H1 (cell line): ENCODE results near the gene RNGTT. TPM values are rescaled to one million over a fixed set of nuclear protein-coding genes. Genes with fewer than 3 reads are reported as not detected.

Experiments
- CTCF ChIA-PET: fragments of 300-600 bp; sonication (Branson Sonifier 250); formaldehyde crosslinking; loops from one replicate; lab custom pipeline; 2021; ENCODE audit not compliant: partially characterized antibody; lab: Charles Lee
- POLR2A ChIA-PET: fragments of 300-600 bp; sonication (Branson Sonifier 250); formaldehyde crosslinking; loops from one replicate; lab custom pipeline; 2021; ENCODE audit warnings: inconsistent platforms; ENCODE audit not compliant: partially characterized antibody; lab: Charles Lee
- DNase-seq, 2 experiments: peaks; one replicate each; pipeline versions ENCODE4 v3.0.0 to v3.0.0-alpha.2; 2010 to 2022; ENCODE audit warnings: low spot score in 2 of 2, low read depth in 1 of 2, mixed read lengths in 1 of 2
- FAIRE-seq: peaks from 2 replicates; lab custom pipeline; 2011; peaks lifted over from hg19 to GRCh38; lab: Jason Lieb, UNC
- H2AFZ ChIP-seq: 2 replicates; pipeline ENCODE4 v1.8.1; 2012; ENCODE audit warnings: low read length, inconsistent platforms
- H2AK5ac ChIP-seq: 2 replicates; pipeline ENCODE4 v1.6.1; 2013; ENCODE audit warnings: low read depth, low read length
- H2BK120ac ChIP-seq: replicated peaks from 2 replicates; pipeline ENCODE3; 2013; ENCODE audit warnings: low read depth, low read length, inconsistent platforms
- H2BK12ac ChIP-seq: 2 replicates; pipeline ENCODE4 v1.6.1; 2013; ENCODE audit warnings: low read depth, low read length
- H2BK15ac ChIP-seq: 2 replicates; pipeline ENCODE4 v1.6.1; 2013; ENCODE audit warnings: low read length
- H2BK20ac ChIP-seq: 2 replicates; pipeline ENCODE4 v1.6.1; 2013; ENCODE audit warnings: low read length
- H2BK5ac ChIP-seq: 2 replicates; pipeline ENCODE4 v1.6.1; 2013; ENCODE audit warnings: low read depth, low read length
- H3K14ac ChIP-seq: 2 replicates; pipeline ENCODE4 v1.6.1; 2013; ENCODE audit warnings: inconsistent platforms; ENCODE audit not compliant: insufficient read length
- H3K18ac ChIP-seq: 2 replicates; pipeline ENCODE4 v1.6.1; 2013; ENCODE audit warnings: low read length; ENCODE audit errors: extremely low read depth
- H3K23ac ChIP-seq: 2 replicates; pipeline ENCODE4 v1.6.1; 2013; ENCODE audit warnings: inconsistent platforms; ENCODE audit not compliant: insufficient read length
- H3K23me2 ChIP-seq: 2 replicates; pipeline ENCODE4 v1.6.1; 2013; ENCODE audit warnings: low read depth, low read length
- H3K27ac ChIP-seq: 2 replicates; pipeline ENCODE4 v1.6.1; 2011; ENCODE audit warnings: low read depth, low read length, inconsistent platforms
- H3K27me3 ChIP-seq, 4 experiments: replicated peaks in 1 of 4; 1 replicate in 1 of 4; 2 replicates in 3 of 4; pipeline versions ENCODE4 v1.6.1 to v1.8.1; 2011 to 2013; ENCODE audit warnings: low read length in 3 of 4, mild to moderate bottlenecking in 3 of 4, inconsistent platforms in 2 of 4, mixed read lengths in 2 of 4, moderate library complexity in 1 of 4; ENCODE audit not compliant: control insufficient read depth in 3 of 4, insufficient read depth in 3 of 4; ENCODE audit errors: extremely low read depth in 1 of 4
- H3K36me3 ChIP-seq, 4 experiments: 2 replicates each; pipeline versions ENCODE4 v1.6.1 to v1.8.1; 2011 to 2013; ENCODE audit warnings: mild to moderate bottlenecking in 4 of 4, low read length in 3 of 4, moderate library complexity in 2 of 4, control low read depth in 1 of 4, inconsistent platforms in 1 of 4; ENCODE audit not compliant: insufficient read depth in 4 of 4, control insufficient read depth in 2 of 4
- H3K4ac ChIP-seq: replicated peaks from 2 replicates; pipeline ENCODE3; 2013; ENCODE audit warnings: low read length, low read depth, mixed read lengths, inconsistent platforms; ENCODE audit not compliant: insufficient read length
- H3K4me1 ChIP-seq, 4 experiments: replicated peaks in 1 of 4; 1 replicate in 1 of 4; 2 replicates in 3 of 4; pipeline versions ENCODE4 v1.6.1 to v1.8.1; 2011 to 2013; ENCODE audit warnings: low read length in 3 of 4, inconsistent platforms in 2 of 4, mixed read lengths in 1 of 4; ENCODE audit not compliant: insufficient read depth in 4 of 4, control insufficient read depth in 3 of 4
- H3K4me2 ChIP-seq, 2 experiments: 2 replicates each; pipeline versions ENCODE4 v1.6.1 to v1.8.1; 2011 to 2013; ENCODE audit warnings: low read depth in 2 of 2, low read length in 2 of 2, control low read depth in 1 of 2, inconsistent platforms in 1 of 2, mild to moderate bottlenecking in 1 of 2; ENCODE audit not compliant: insufficient read depth in 1 of 2
- H3K4me3 ChIP-seq, 4 experiments: fragments of 200-600, 300-600 bp in 1 of 4; sonication (generic), shearing (Covaris generic), sonication (Bioruptor Twin) in 1 of 4; 2 replicates each; pipeline versions ENCODE4 v1.5.1 to v1.8.1; 2011 to 2016; ENCODE audit warnings: low read length in 4 of 4, low read depth in 3 of 4, control low read depth in 2 of 4, inconsistent platforms in 2 of 4, mild to moderate bottlenecking in 2 of 4, mixed read lengths in 1 of 4, moderate library complexity in 1 of 4; ENCODE audit not compliant: insufficient read depth in 2 of 4; ENCODE audit errors: extremely low read depth in 1 of 4
- H3K56ac ChIP-seq: replicated peaks from 2 replicates; pipeline ENCODE3; 2013; ENCODE audit warnings: low read depth, mild to moderate bottlenecking, mixed read lengths, low read length, inconsistent platforms; ENCODE audit not compliant: insufficient read length
- H3K79me1 ChIP-seq: 2 replicates; pipeline ENCODE4 v1.6.1; 2013; ENCODE audit warnings: low read depth, low read length, control low read depth
- H3K79me2 ChIP-seq, 2 experiments: 2 replicates each; pipeline versions ENCODE4 v1.6.1 to v1.8.1; 2012 to 2013; ENCODE audit warnings: low read length in 2 of 2, mild to moderate bottlenecking in 2 of 2, inconsistent platforms in 1 of 2; ENCODE audit not compliant: insufficient read depth in 2 of 2, control insufficient read depth in 1 of 2
- H3K9ac ChIP-seq, 4 experiments: replicated peaks in 1 of 4; 1 replicate in 1 of 4; 2 replicates in 3 of 4; pipeline versions ENCODE4 v1.6.1 to v1.8.1; 2011 to 2013; ENCODE audit warnings: low read depth in 3 of 4, low read length in 3 of 4, control low read depth in 2 of 4, mild to moderate bottlenecking in 2 of 4, moderate library complexity in 2 of 4, inconsistent platforms in 1 of 4; ENCODE audit errors: extremely low read depth in 1 of 4
- H3K9me3 ChIP-seq, 2 experiments: 2 replicates each; pipeline versions ENCODE4 v1.6.1 to v1.8.1; 2012 to 2013; ENCODE audit warnings: mild to moderate bottlenecking in 2 of 2, moderate library complexity in 2 of 2, control low read depth in 1 of 2, inconsistent platforms in 1 of 2, low read depth in 1 of 2, low read length in 1 of 2, mixed read lengths in 1 of 2; ENCODE audit not compliant: insufficient read depth in 2 of 2
- H4K20me1 ChIP-seq, 2 experiments: replicated peaks in 1 of 2; 2 replicates each; pipeline versions ENCODE3 to v1.8.1; 2011 to 2013; ENCODE audit warnings: inconsistent platforms in 2 of 2, low read length in 2 of 2, mild to moderate bottlenecking in 1 of 2; ENCODE audit not compliant: insufficient read depth in 2 of 2, control insufficient read depth in 1 of 2
- H4K5ac ChIP-seq: 2 replicates; pipeline ENCODE4 v1.6.1; 2013; ENCODE audit warnings: low read length, low read depth, mixed read lengths, inconsistent platforms; ENCODE audit not compliant: insufficient read length
- H4K8ac ChIP-seq: 2 replicates; pipeline ENCODE4 v1.8.0; 2013; ENCODE audit warnings: mild to moderate bottlenecking, moderate library complexity, low read length, inconsistent platforms; ENCODE audit not compliant: insufficient read depth; ENCODE audit errors: extremely low read depth
- H4K91ac ChIP-seq: replicated peaks from 2 replicates; pipeline ENCODE3; 2013; ENCODE audit warnings: low read length, mixed read lengths, inconsistent platforms; ENCODE audit not compliant: insufficient read length
- ATF2 ChIP-seq: IDR thresholded peaks from 2 replicates; pipeline ENCODE4 v1.6.1; 2012; ENCODE audit warnings: low read length, inconsistent platforms
- KDM1A ChIP-seq: fragments of 200-600, 300-600 bp; sonication (generic); IDR thresholded peaks from 2 replicates; pipeline ENCODE4 v1.7.1; 2016; ENCODE audit warnings: mild to moderate bottlenecking, low read length, borderline replicate concordance
- POLR2AphosphoS5 ChIP-seq: IDR thresholded peaks from 2 replicates; pipeline ENCODE4 v1.6.1; 2011; ENCODE audit warnings: low read depth, low read length
- TAF7 ChIP-seq: optimal IDR thresholded peaks from 2 replicates; pipeline ENCODE3; 2011; ENCODE audit warnings: low read depth, mild to moderate bottlenecking, inconsistent platforms, low read length, moderate library complexity, borderline replicate concordance
- WGBS, 2 experiments: shearing (Covaris generic) in 1 of 2; methylation state at CpG; one replicate each; pipeline versions ENCODE4 v1.1.6 to v1.1.7; 2013 to 2015; ENCODE audit warnings: low lambda C conversion rate in 2 of 2, mixed read lengths in 2 of 2, inconsistent platforms in 1 of 2, low coverage in 1 of 2, missing lambda C conversion rate in 1 of 2; ENCODE audit not compliant: insufficient replicate concordance in 2 of 2, insufficient coverage in 1 of 2, insufficient read length in 1 of 2; ENCODE audit errors: extremely low coverage in 1 of 2, missing lambda C conversion rate in 1 of 2; 5-methylcytosine and 5-hydroxymethylcytosine counted together
- polyA plus RNA-seq, 7 experiments: library from polyadenylated mRNA; depleted of rRNA in 3 of 7; stranded (reverse) in 5 of 7; unstranded in 2 of 7; fragments of >200 nt in 5 of 7; fragments of 200-250 nt in 2 of 7; gene quantifications; 1 replicate in 5 of 7; 2 replicates in 1 of 7; 4 replicates in 1 of 7; pipeline versions ENCODE4 v1.2.1 to v1.2.3, GENCODE V29; 2011 to 2013; ENCODE audit warnings: missing spikeins in 2 of 7, mixed read lengths in 2 of 7
- total RNA-seq: library from RNA; stranded (reverse); fragmentation: NEBNext Ultra II Directional; extraction: Animal tissue kit (Norgen Biotek cat#: 25700); gene quantifications from 2 replicates; pipeline ENCODE4 v1.2.1, GENCODE V29; 2021

RNGTT gene
- total and polyA plus RNA-seq, 2 of the 8 experiments (the other 6 are each of a cell fraction or from before 2014, with no cell fraction given), result 3.6 to 21.2 TPM

DNA sequence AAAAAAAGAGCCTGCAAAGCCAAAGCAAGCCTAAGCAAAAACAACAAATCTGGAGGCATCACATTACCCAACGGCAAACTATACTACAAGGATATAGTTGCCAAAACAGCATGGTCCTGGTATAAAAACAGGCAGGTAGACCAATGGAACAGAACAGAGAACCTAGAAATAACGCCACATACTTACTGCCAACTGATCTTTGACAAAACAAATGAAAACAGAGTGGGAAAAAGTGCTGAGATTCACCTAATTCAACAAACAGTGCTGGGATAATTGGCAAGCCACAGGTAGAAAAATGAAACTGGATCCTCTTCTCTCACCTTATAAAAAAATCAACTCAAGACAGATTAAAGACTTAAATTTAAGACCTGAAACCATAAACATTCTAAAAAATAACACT, 291.8 kb downstream of the RNGTT start:
- H3K4me3 ChIP-seq, result no peak overlapping the region
- H3K4me1 ChIP-seq, result no peaks in the 10 kb centered on the region
- ChIA-PET POLR2A (no interaction called here), CTCF (no interaction called here)
- H3K79me2 ChIP-seq, result no peaks in the 10 kb centered on the region
- no peak overlapping the region for H3K4ac ChIP-seq
- no peak overlapping the region for H3K4me2 ChIP-seq
- no peak overlapping the region for H3K9ac ChIP-seq
- H3K36me3 ChIP-seq, result peaks cover 0 to 7% (median 0%) of the 10 kb centered on the region in 4 experiments; a peak in 3 of 8 replicates
- no peaks in the 10 kb centered on the region for H4K20me1 ChIP-seq
- H4K91ac ChIP-seq, result no peak overlapping the region
- no peak overlapping the region for H2AFZ ChIP-seq
- no peak overlapping the region for H3K18ac ChIP-seq
- no peaks in the 10 kb centered on the region for H3K23me2 ChIP-seq
- no peak overlapping the region for H2BK20ac ChIP-seq
- no peak overlapping the region for H2AK5ac ChIP-seq
- WGBS, 2 experiments, result 91% methylated on average over 2 of the region's 2 CpGs; no CpG with 5 or more reads in 1 of the 2 experiments
- no peak overlapping the region for H3K14ac ChIP-seq
- no peaks in the 10 kb centered on the region for H3K79me1 ChIP-seq
- no peak overlapping the region for H2BK5ac ChIP-seq
- no peak overlapping the region for H2BK12ac ChIP-seq
- H2BK15ac ChIP-seq, result no peak overlapping the region
- TF ChIP-seq ATF2 (no peak), POLR2AphosphoS5 (no peak), KDM1A (no peak), TAF7 (no peak)
- no peaks in the 10 kb centered on the region for H3K27me3 ChIP-seq
- no peak overlapping the region for H3K56ac ChIP-seq
- peaks cover 17 to 18% of the 10 kb centered on the region in 2 experiments; a peak in 2 of 4 replicates for H3K9me3 ChIP-seq
- DNase-seq (no peak), FAIRE-seq (no peak)
- no peak overlapping the region for H3K23ac ChIP-seq
- no peak overlapping the region for H4K5ac ChIP-seq
- H2BK120ac ChIP-seq, result no peak overlapping the region
- no peak overlapping the region for H3K27ac ChIP-seq
- H4K8ac ChIP-seq, result no peak overlapping the region
